ENCODE measurements around the gene TLK1. TPM values are rescaled to one million over a fixed set of nuclear protein-coding genes. Genes with fewer than 3 reads are reported as not detected.

TLK1 gene
- polyA plus RNA-seq, 1 experiment = 6.4 TPM

DNA sequence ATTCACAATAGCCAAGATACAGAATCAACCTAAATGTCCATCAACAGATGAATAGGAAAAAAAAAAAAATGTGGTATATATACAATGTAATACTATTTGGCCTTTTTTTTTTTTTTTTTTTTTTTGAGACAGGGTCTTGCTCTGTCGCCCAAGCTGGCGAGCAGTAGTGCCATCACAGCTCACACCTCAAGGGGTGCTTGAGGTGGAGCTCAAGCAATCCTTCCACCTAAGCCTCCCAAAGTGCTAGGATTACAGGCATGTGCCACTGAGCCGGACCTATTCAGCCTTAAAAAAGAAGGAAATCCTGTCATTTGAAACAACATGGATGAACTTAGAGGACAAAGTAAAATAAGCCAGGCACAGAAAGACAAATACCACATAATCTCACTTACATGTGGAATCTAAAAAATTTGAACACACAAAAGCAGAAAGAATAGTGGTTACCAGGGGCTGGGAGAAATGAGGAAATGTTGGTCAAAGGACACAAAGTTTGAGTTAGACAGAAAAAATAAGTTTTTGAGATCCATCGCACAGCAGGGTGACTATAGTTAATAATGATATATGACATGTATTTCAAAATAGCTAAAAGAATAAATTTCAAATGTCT lies 26.0 kb downstream of the TLK1 start:
- no peaks in the 10 kb centered on the region for H3K27me3 ChIP-seq (ENCODE audit: control insufficient read depth, insufficient read depth, low read length)
- CTCF ChIA-PET = interaction anchor here (0.9 kb wide), 1 partner anchor 281 kb away, joined by 4 read pairs; no protein-coding TSS in a partner anchor
- DNase-seq (ENCODE audit: low read depth) = no peak
- no peaks in the 10 kb centered on the region for H3K36me3 ChIP-seq (ENCODE audit: control insufficient read depth, insufficient read depth, low read length)
- H3K4me3 ChIP-seq (ENCODE audit: low read depth, low read length) = no peak overlapping the region
- TF ChIP-seq, protein P1, sequence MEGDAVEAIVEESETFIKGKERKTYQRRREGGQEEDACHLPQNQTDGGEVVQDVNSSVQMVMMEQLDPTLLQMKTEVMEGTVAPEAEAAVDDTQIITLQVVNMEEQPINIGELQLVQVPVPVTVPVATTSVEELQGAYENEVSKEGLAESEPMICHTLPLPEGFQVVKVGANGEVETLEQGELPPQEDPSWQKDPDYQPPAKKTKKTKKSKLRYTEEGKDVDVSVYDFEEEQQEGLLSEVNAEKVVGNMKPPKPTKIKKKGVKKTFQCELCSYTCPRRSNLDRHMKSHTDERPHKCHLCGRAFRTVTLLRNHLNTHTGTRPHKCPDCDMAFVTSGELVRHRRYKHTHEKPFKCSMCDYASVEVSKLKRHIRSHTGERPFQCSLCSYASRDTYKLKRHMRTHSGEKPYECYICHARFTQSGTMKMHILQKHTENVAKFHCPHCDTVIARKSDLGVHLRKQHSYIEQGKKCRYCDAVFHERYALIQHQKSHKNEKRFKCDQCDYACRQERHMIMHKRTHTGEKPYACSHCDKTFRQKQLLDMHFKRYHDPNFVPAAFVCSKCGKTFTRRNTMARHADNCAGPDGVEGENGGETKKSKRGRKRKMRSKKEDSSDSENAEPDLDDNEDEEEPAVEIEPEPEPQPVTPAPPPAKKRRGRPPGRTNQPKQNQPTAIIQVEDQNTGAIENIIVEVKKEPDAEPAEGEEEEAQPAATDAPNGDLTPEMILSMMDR (IDR thresholded peaks at IDR 0.05; ENCODE audit: insufficient read depth, low read depth, low read length) = no peak
- POLR2A ChIA-PET = no interaction called here

DNA sequence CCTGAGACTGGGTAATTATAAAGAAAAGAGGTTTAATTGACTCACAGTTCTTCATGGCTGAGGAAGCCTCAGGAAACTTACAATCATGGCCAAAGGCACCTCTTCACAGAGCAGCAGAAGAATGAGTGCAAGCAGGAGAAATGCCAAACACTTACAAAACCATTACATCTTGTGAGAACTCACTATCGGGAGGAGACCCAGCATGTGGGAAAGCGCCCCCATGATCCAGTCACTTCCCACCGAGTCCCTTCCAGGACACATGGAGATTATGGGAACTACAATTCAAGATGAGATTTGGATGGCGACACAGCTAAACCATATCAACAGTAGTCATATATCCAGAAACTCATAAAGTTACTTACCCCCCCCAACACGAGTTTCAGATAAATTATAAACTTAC lies 28.6 kb downstream of the TLK1 start:
- H3K4me3 ChIP-seq (ENCODE audit: low read depth, low read length) = no peak overlapping the region
- TF ChIP-seq, protein P1 (IDR thresholded peaks at IDR 0.05; ENCODE audit: insufficient read depth, low read depth, low read length) = no peak
- POLR2A ChIA-PET = no interaction called here
- no peaks in the 10 kb centered on the region for H3K36me3 ChIP-seq (ENCODE audit: control insufficient read depth, insufficient read depth, low read length)
- CTCF ChIA-PET = no interaction called here
- H3K27me3 ChIP-seq (ENCODE audit: control insufficient read depth, insufficient read depth, low read length) = no peaks in the 10 kb centered on the region
- no peak for DNase-seq (ENCODE audit: low read depth)

DNA sequence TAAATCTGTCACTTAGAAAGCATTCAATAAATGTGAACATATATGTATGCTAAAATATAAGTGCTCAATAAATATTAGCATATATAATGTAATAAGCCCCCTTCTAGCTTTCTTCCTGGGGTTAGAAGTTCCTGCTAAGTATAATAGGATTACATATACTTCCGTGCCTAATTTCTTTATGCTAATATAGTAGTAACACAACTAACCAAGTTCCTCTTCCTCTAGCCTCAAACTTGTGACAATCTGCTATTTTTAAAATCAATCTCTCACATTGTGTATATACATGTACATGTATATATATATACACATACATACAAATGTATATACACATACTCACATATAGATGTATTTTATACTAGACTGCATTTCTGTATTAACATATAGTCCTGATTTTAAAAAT lies 32.2 kb downstream of the TLK1 start:
- no peak for DNase-seq (ENCODE audit: low read depth)
- POLR2A ChIA-PET = no interaction called here
- H3K27me3 ChIP-seq (ENCODE audit: control insufficient read depth, insufficient read depth, low read length) = no peaks in the 10 kb centered on the region
- H3K36me3 ChIP-seq (ENCODE audit: control insufficient read depth, insufficient read depth, low read length) = no peaks in the 10 kb centered on the region
- CTCF ChIA-PET = no interaction called here
- TF ChIP-seq, protein P1 (IDR thresholded peaks at IDR 0.05; ENCODE audit: insufficient read depth, low read depth, low read length) = no peak
- no peak overlapping the region for H3K4me3 ChIP-seq (ENCODE audit: low read depth, low read length)

DNA sequence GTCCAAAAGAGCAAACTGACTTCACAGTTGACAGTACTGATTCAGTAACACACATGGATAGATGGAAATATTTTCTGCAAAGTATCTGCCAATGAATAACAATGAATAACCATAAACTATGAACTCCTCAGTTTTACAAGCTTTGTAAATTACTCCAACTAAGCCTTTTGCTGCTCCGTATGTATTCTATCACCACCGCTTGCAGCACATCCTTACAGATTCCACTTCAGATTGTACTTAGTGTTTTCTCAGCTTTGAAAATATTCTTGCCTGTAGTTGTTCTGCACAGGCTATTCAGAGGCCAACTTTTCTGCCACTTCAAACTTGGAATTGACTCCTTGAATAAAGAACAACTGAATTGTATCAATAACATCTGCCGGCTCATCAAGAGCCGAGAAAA lies 36.2 kb downstream of the TLK1 start:
- H3K4me3 ChIP-seq (ENCODE audit: low read depth, low read length) = no peak overlapping the region
- CTCF ChIA-PET = interaction anchor here (1.3 kb wide), 1 partner anchor 38 kb away, joined by 5 read pairs; no protein-coding TSS in a partner anchor
- TF ChIP-seq, protein P1 (IDR thresholded peaks at IDR 0.05; ENCODE audit: insufficient read depth, low read depth, low read length) = no peak
- no peak for DNase-seq (ENCODE audit: low read depth)
- POLR2A ChIA-PET = no interaction called here
- H3K27me3 ChIP-seq (ENCODE audit: control insufficient read depth, insufficient read depth, low read length) = no peaks in the 10 kb centered on the region
- H3K36me3 ChIP-seq (ENCODE audit: control insufficient read depth, insufficient read depth, low read length) = no peaks in the 10 kb centered on the region

DNA sequence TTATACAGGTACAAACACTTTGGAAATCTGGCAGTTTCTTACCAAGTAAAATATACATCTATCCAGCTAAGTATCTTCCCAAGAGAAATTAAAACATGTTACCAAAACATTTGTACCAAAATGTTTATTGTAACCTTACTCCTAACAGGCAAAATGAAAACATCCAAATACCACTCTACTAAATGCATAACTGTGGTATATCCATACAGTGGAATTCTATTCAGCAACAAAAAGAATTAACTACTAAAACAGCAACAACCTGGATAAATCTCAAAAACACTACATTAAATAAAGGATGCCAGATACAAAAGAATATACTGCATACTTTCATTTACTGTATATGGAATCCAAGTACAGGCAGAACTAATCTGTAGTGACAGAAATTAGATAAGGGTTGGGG lies 51.1 kb downstream of the TLK1 start:
- no peak for DNase-seq (ENCODE audit: low read depth)
- POLR2A ChIA-PET = no interaction called here
- CTCF ChIA-PET = interaction anchor here (1.1 kb wide), 1 partner anchor 24 kb away, joined by 3 read pairs; no protein-coding TSS in a partner anchor
- TF ChIP-seq, protein P1 (IDR thresholded peaks at IDR 0.05; ENCODE audit: insufficient read depth, low read depth, low read length) = no peak
- Histone ChIP-seq H3K36me3 (ENCODE audit: control insufficient read depth, insufficient read depth, low read length) (no peaks in the 10 kb centered on the region), H3K4me3 (ENCODE audit: low read depth, low read length) (no peak overlapping the region), H3K27me3 (ENCODE audit: control insufficient read depth, insufficient read depth, low read length) (no peaks in the 10 kb centered on the region)
